Measurements from ENCODE around the gene FBRS.
A peak's percentile ranks its signal among the peaks of the same experiment; 100 is the strongest.
"Not testable (repeated sequence)": the region's sequence is repeated elsewhere in the genome, so short reads cannot be mapped to it uniquely, and the experiment has no call there.

FBRS gene

GRCh38 chr16:30628628-30629540 is 29.3 kb upstream of the FBRS start:
- peak; percentile 91 for ATAC-seq
- peak; percentile 59; the same call in 1 of the 2 replicates for TF ChIP-seq TSHZ2 (CRISPR knock-in tag; IDR thresholded peaks at IDR 0.05)
- no peak for TF ChIP-seq PATZ1 (CRISPR knock-in tag; IDR thresholded peaks at IDR 0.05; ENCODE audit: borderline replicate concordance)

GRCh38 chr16:30632454-30632853 is 25.8 kb upstream of the FBRS start:
- ATAC-seq = not testable (repeated sequence)

- TF ChIP-seq ARNTL (CRISPR knock-in tag; IDR thresholded peaks at IDR 0.05; ENCODE audit: borderline replicate concordance, low read depth) (no peak), ZC3H10 (CRISPR knock-in tag; IDR thresholded peaks at IDR 0.05) (no peak)
- no peak for ATAC-seq
These were observed 24.7 kb upstream of the FBRS start for GRCh38 chr16:30633526-30633925.

- no peak for TF ChIP-seq ISL1 (CRISPR knock-in tag; IDR thresholded peaks at IDR 0.05)
- no peak for TF ChIP-seq ZNF565 (CRISPR knock-in tag; conservative IDR thresholded peaks at IDR 0.05; ENCODE audit: low read depth)
- TF ChIP-seq ZNF70 (CRISPR knock-in tag; IDR thresholded peaks at IDR 0.05) = no peak
- no peak for TF ChIP-seq CSRNP3 (CRISPR knock-in tag; IDR thresholded peaks at IDR 0.05)
- no peak for TF ChIP-seq ZC3H10 (CRISPR knock-in tag; IDR thresholded peaks at IDR 0.05)
- TF ChIP-seq OSR1 (CRISPR knock-in tag; IDR thresholded peaks at IDR 0.05) = no peak
- TF ChIP-seq SNAI2 (CRISPR knock-in tag; IDR thresholded peaks at IDR 0.05) = no peak
- TF ChIP-seq TOX (CRISPR knock-in tag; IDR thresholded peaks at IDR 0.05; ENCODE audit: borderline replicate concordance) = no peak
- no peak for TF ChIP-seq ESRRG (CRISPR knock-in tag; IDR thresholded peaks at IDR 0.05)
- ATAC-seq = no peak
These were observed 21.6 kb upstream of the FBRS start for GRCh38 chr16:30636599-30636998.

GRCh38 chr16:30637139-30637538 is 21.1 kb upstream of the FBRS start:
- not testable (repeated sequence) for ATAC-seq

GRCh38 chr16:30637944-30638343 is 20.3 kb upstream of the FBRS start:
- peak; percentile 39 for ATAC-seq
- TF ChIP-seq ZFP30 (CRISPR knock-in tag; IDR thresholded peaks at IDR 0.05) (no peak), ZNF8 (CRISPR knock-in tag; IDR thresholded peaks at IDR 0.05) (no peak), CREB5 (CRISPR knock-in tag; IDR thresholded peaks at IDR 0.05; ENCODE audit: low read depth) (no peak), POU6F1 (CRISPR knock-in tag; IDR thresholded peaks at IDR 0.05; ENCODE audit: borderline replicate concordance, low read depth) (no peak), TCF4 (CRISPR knock-in tag; IDR thresholded peaks at IDR 0.05; ENCODE audit: borderline replicate concordance) (no peak), OSR1 (CRISPR knock-in tag; IDR thresholded peaks at IDR 0.05) (no peak)

Data from SK-N-SH treated with all-trans-retinoic acid at 6 μM for 48 hours (cell line).